Body of pancreas (tissue), 4 donors: Measurements from ENCODE around the gene HDDC3. TPM values are rescaled to one million over a fixed set of nuclear protein-coding genes. Genes with fewer than 3 reads are reported as not detected.

ENCODE experiments used
- ATAC-seq: fragments of 150-250 bp; one replicate; pipeline ENCODE4 v1.9.1; 2016
- DNase-seq, 4 donors: peaks; one replicate each; pipeline ENCODE4 v3.0.0-alpha.2; 2019
- H3K27ac ChIP-seq, 4 donors: fragments of 200-600 bp; sonication (generic); 1 replicate in 3 of 4; 2 replicates in 1 of 4; pipeline versions ENCODE4 v1.5.1 to v1.6.1; 2016 to 2019; ENCODE audit warnings: mild to moderate bottlenecking in 1 of 4, mixed read lengths in 1 of 4, moderate library complexity in 1 of 4
- H3K27me3 ChIP-seq, 2 donors: fragments of 200-600 bp; sonication (generic); one replicate each; pipeline ENCODE4 v1.6.0; 2016; ENCODE audit warnings: mild to moderate bottlenecking in 1 of 2
- H3K36me3 ChIP-seq, 2 donors: fragments of 200-600 bp; sonication (generic); replicated peaks in 1 of 2; 2 replicates each; pipeline ENCODE4 v1.5.1; 2016; ENCODE audit warnings: low read depth in 2 of 2; ENCODE audit not compliant: insufficient read depth in 1 of 2
- H3K4me1 ChIP-seq: fragments of 200-600 bp; sonication (generic); one replicate; pipeline ENCODE4 v1.6.0; 2016
- H3K4me3 ChIP-seq, 2 donors: fragments of 200-600 bp; sonication (generic); 1 replicate in 1 of 2; 2 replicates in 1 of 2; pipeline ENCODE4 v1.5.1; 2016 to 2019
- H3K9me3 ChIP-seq, 3 donors: fragments of 200-600 bp; sonication (generic); 1 replicate in 2 of 3; 2 replicates in 1 of 3; pipeline ENCODE4 v1.5.1; 2016
- CTCF ChIP-seq, 7 experiments: fragments of 450-650 bp in 4 of 7; fragments of 200-600 bp in 3 of 7; sonication (generic) in 3 of 7; IDR thresholded peaks; one replicate each; pipeline ENCODE4 v1.5.1; 2016 to 2019; ENCODE audit warnings: antibody characterized with exemption in 7 of 7
- POLR2A ChIP-seq, 3 donors: fragments of 450-650 bp; IDR thresholded peaks; one replicate each; pipeline ENCODE4 v1.6.1; 2016; ENCODE audit warnings: antibody characterized with exemption in 3 of 3, mild to moderate bottlenecking in 2 of 3
- WGBS, 2 donors: methylation state at CpG; one replicate each; pipeline ENCODE4 v1.1.5; 2017; 5-methylcytosine and 5-hydroxymethylcytosine counted together
- intact Hi-C: fragments of 100-400 bp; cut with DNase I; formaldehyde crosslinking; loops from one replicate; pipeline ENCODE4 v1.15.1; 2023
- total RNA-seq, 2 donors: library from RNA; depleted of rRNA; stranded (reverse); fragments of >200 nt; gene quantifications; one replicate each; pipeline ENCODE4 v1.1.0, GENCODE V29; 2016

HDDC3 gene
- total RNA-seq, 2 donors from 2014 or later, result 13.8 to 14.5 TPM

GRCh38 chr15:90959028-90959595, 26.8 kb upstream of the HDDC3 start:
- no peak overlapping the region for H3K27ac ChIP-seq
- no peak for ATAC-seq
- no peaks in the 10 kb centered on the region for H3K9me3 ChIP-seq
- H3K4me3 ChIP-seq, result no peak overlapping the region
- TF ChIP-seq CTCF (IDR thresholded peaks at IDR 0.05) (no peak), POLR2A (IDR thresholded peaks at IDR 0.05) (no peak)
- DNase-seq, result no peak
- H3K27me3 ChIP-seq, result no peaks in the 10 kb centered on the region
- peaks cover 0 to 3% of the 10 kb centered on the region in 2 donors for H3K36me3 ChIP-seq
- 72 to 86% methylated on average over 8 of the region's 8 CpGs for WGBS, 2 donors
- peaks cover 31% of the 10 kb centered on the region for H3K4me1 ChIP-seq
- intact Hi-C loops, result no loop called here

GRCh38 chr15:90957791-90958190, 25.4 kb upstream of the HDDC3 start:
- no peaks in the 10 kb centered on the region for H3K9me3 ChIP-seq
- ATAC-seq (no peak), DNase-seq (no peak)
- peaks cover 0 to 4% of the 10 kb centered on the region in 2 donors for H3K36me3 ChIP-seq
- H3K4me1 ChIP-seq, result peaks cover 31% of the 10 kb centered on the region
- intact Hi-C loops, result no loop called here
- TF ChIP-seq CTCF (IDR thresholded peaks at IDR 0.05), result no peak
- TF ChIP-seq POLR2A (IDR thresholded peaks at IDR 0.05), result no peak
- 66 to 71% methylated on average over 6 of the region's 6 CpGs for WGBS, 2 donors
- H3K27me3 ChIP-seq, result no peaks in the 10 kb centered on the region
- peak overlapping the region in 1 of 4 donors; percentile 87 for H3K27ac ChIP-seq
- H3K4me3 ChIP-seq, result no peak overlapping the region

- ATAC-seq (peak; percentile 12), DNase-seq (peak; percentile 35 to 60 (median 46))
- intact Hi-C loops, result no loop called here
- 13 to 33% methylated on average over 2 to 58 of the region's 63 CpGs for WGBS, 2 donors
- peak overlapping the region; percentile 40 to 98 (median 78) for H3K27ac ChIP-seq
- peak overlapping the region; percentile 14 to 39 for H3K4me3 ChIP-seq
- no peaks in the 10 kb centered on the region for H3K9me3 ChIP-seq
- H3K36me3 ChIP-seq, result peaks cover 0 to 7% of the 10 kb centered on the region in 2 donors
- TF ChIP-seq POLR2A (IDR thresholded peaks at IDR 0.05), result peak in 1 of 3 donors; percentile 7
- TF ChIP-seq CTCF (IDR thresholded peaks at IDR 0.05), result no peak
- peaks cover 31% of the 10 kb centered on the region for H3K4me1 ChIP-seq
- H3K27me3 ChIP-seq, result no peaks in the 10 kb centered on the region
Observed at GRCh38 chr15:90957031-90957790, 24.9 kb upstream of the HDDC3 start.

GRCh38 chr15:90956274-90957030, 24.1 kb upstream of the HDDC3 start:
- peaks cover 0 to 6% of the 10 kb centered on the region in 2 donors for H3K36me3 ChIP-seq
- no peaks in the 10 kb centered on the region for H3K27me3 ChIP-seq
- H3K4me1 ChIP-seq, result peaks cover 31% of the 10 kb centered on the region
- 1 to 3% methylated on average over 16 to 56 of the region's 56 CpGs for WGBS, 2 donors
- peak overlapping the region; percentile 40 to 98 (median 92) for H3K27ac ChIP-seq
- H3K4me3 ChIP-seq, result peak overlapping the region; percentile 14 to 39
- TF ChIP-seq CTCF (IDR thresholded peaks at IDR 0.05) (peak; percentile 79 to 98 (median 90)), POLR2A (IDR thresholded peaks at IDR 0.05) (peak in 2 of 3 donors; percentile 74)
- ATAC-seq, result peak; percentile 51
- intact Hi-C loops, result no loop called here
- peak; percentile 78 to 84 (median 80) for DNase-seq
- H3K9me3 ChIP-seq, result no peaks in the 10 kb centered on the region
